ENCODE measurements around the gene PEAK1. TPM values are rescaled to one million over a fixed set of nuclear protein-coding genes. Genes with fewer than 3 reads are reported as not detected.

Gene PEAK1
- total RNA-seq, 2 experiments from 2014 or later, result 6.0 to 10.8 TPM

DNA sequence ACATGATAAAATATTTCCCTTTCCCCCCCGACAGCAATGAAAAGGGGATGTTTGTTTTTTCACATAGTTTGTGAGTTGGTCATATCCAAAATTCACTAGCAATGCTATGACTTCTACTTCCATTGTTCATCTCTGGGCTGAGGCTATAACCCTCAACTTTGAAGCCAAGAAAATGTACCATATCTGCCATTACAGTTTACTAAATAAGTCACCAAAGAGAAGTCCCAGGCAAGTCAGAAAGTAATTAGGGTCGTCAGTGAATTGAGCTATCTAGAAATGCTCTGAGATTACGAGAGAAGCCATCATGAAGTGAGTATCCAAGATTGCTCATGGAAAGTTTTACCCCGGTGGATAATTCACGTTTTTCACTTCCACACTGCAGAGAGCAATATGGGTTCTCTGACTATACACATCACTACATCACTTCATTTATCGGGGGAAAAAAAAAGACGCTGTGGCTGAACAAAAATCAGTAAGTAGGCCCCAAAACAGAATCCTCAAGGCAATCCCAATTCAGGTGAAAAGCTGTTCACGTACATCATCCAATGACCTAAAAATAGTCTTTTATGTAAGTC, 1.4 kb downstream of the PEAK1 start:
- Histone ChIP-seq H3K79me2 (ENCODE audit: insufficient read depth, low read depth, low read length) (peaks cover 32% of the 10 kb centered on the region), H3K4me3 (ENCODE audit: low read depth, low read length, poor library complexity, severe bottlenecking) (peak overlapping the region; percentile 88), H3K4me1 (ENCODE audit: insufficient read depth, low read length, poor library complexity, severe bottlenecking) (peaks cover 21% of the 10 kb centered on the region), H2AFZ (ENCODE audit: low read length) (peak overlapping the region; percentile 74; the same call in 1 of the 2 replicates), H4K20me1 (ENCODE audit: insufficient read depth, low read length) (peaks cover 16% of the 10 kb centered on the region; the same call in 1 of the 2 replicates), H3K4me2 (ENCODE audit: low read length) (peak overlapping the region; percentile 84), H3K9me2 (ENCODE audit: insufficient read depth, low read length) (no peaks in the 10 kb centered on the region), H3K36me3 (ENCODE audit: insufficient read depth, low read length) (no peaks in the 10 kb centered on the region), H3K9me3 (ENCODE audit: low read length) (no peaks in the 10 kb centered on the region), H3K27ac (ENCODE audit: low read depth, low read length, poor library complexity, severe bottlenecking) (no peak overlapping the region)
- CTCF ChIA-PET (ENCODE audit: unreplicated experiment), result no interaction called here
- no peak for DNase-seq (ENCODE audit: low spot score)
- BruUV-seq (replicated peaks), result no TSS peak
- intact Hi-C loops (cut with micrococcal nuclease; ENCODE audit: unreplicated experiment), result no loop called here
- POLR2A ChIA-PET, result interaction anchor here (1.1 kb wide), 1 partner anchor 12 kb away, joined by 4 read pairs; no protein-coding TSS in a partner anchor
- no peak for TF ChIP-seq EZH2phosphoT487 (IDR thresholded peaks at IDR 0.05; ENCODE audit: borderline replicate concordance, low read depth, low read length)

DNA sequence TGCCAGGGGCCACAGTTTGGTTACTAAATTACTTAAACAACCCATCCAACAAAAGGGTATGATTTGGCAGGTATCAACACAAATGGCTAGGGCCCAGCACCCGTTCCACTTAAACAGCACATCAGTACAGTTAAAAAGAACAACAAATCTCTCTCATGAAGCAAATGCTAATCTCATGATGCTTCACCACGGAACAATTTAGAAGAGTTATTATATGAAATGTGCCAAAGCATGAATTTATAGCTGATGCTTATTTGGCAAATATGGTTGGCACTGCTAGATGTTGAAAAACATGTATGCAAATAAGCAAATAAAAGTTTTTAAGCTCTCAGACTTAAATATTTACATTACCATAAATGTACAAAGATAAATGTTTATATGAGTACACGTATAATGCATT, 2.3 kb downstream of the PEAK1 start:
- Histone ChIP-seq H4K20me1 (ENCODE audit: insufficient read depth, low read length) (peaks cover 15% of the 10 kb centered on the region; the same call in 1 of the 2 replicates), H3K36me3 (ENCODE audit: insufficient read depth, low read length) (no peaks in the 10 kb centered on the region), H2AFZ (ENCODE audit: low read length) (no peak overlapping the region), H3K27ac (ENCODE audit: low read depth, low read length, poor library complexity, severe bottlenecking) (no peak overlapping the region), H3K4me3 (ENCODE audit: low read depth, low read length, poor library complexity, severe bottlenecking) (no peak overlapping the region), H3K9me3 (ENCODE audit: low read length) (no peaks in the 10 kb centered on the region), H3K9me2 (ENCODE audit: insufficient read depth, low read length) (no peaks in the 10 kb centered on the region), H3K4me2 (ENCODE audit: low read length) (no peak overlapping the region), H3K4me1 (ENCODE audit: insufficient read depth, low read length, poor library complexity, severe bottlenecking) (peaks cover 14% of the 10 kb centered on the region), H3K79me2 (ENCODE audit: insufficient read depth, low read depth, low read length) (peaks cover 27% of the 10 kb centered on the region)
- CTCF ChIA-PET (ENCODE audit: unreplicated experiment), result no interaction called here
- TF ChIP-seq EZH2phosphoT487 (IDR thresholded peaks at IDR 0.05; ENCODE audit: borderline replicate concordance, low read depth, low read length), result no peak
- TF ChIP-seq, protein P1, sequence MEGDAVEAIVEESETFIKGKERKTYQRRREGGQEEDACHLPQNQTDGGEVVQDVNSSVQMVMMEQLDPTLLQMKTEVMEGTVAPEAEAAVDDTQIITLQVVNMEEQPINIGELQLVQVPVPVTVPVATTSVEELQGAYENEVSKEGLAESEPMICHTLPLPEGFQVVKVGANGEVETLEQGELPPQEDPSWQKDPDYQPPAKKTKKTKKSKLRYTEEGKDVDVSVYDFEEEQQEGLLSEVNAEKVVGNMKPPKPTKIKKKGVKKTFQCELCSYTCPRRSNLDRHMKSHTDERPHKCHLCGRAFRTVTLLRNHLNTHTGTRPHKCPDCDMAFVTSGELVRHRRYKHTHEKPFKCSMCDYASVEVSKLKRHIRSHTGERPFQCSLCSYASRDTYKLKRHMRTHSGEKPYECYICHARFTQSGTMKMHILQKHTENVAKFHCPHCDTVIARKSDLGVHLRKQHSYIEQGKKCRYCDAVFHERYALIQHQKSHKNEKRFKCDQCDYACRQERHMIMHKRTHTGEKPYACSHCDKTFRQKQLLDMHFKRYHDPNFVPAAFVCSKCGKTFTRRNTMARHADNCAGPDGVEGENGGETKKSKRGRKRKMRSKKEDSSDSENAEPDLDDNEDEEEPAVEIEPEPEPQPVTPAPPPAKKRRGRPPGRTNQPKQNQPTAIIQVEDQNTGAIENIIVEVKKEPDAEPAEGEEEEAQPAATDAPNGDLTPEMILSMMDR (conservative IDR thresholded peaks at IDR 0.05; ENCODE audit: low read length), result no peak
- intact Hi-C loops (cut with micrococcal nuclease; ENCODE audit: unreplicated experiment), result no loop called here
- POLR2A ChIA-PET, result no interaction called here
- BruUV-seq (replicated peaks), result no TSS peak
- DNase-seq (ENCODE audit: low spot score), result no peak

DNA sequence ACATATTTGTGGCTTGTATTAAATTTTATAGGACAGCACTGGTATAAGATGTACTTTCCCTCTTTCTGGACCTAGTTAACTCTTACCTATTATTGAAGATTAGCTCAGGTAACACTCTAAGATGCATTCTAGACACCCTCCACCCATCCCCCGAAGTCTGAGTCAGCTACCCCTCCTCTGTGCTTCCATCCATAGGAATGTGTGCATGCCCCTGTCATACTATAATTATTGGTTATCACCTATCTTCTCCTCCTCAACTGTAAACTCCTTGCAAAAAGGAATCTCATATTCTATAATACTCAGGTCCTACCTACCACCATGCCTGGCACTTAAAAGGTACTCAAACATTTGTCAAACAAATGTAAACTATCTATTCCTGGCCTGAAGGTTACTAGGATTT, 3.0 kb downstream of the PEAK1 start:
- TF ChIP-seq, protein P1 (conservative IDR thresholded peaks at IDR 0.05; ENCODE audit: low read length), result no peak
- TF ChIP-seq EZH2phosphoT487 (IDR thresholded peaks at IDR 0.05; ENCODE audit: borderline replicate concordance, low read depth, low read length), result no peak
- DNase-seq (ENCODE audit: low spot score), result no peak
- no peak overlapping the region for H3K4me2 ChIP-seq (ENCODE audit: low read length)
- H3K27ac ChIP-seq (ENCODE audit: low read depth, low read length, poor library complexity, severe bottlenecking), result no peak overlapping the region
- H4K20me1 ChIP-seq (ENCODE audit: insufficient read depth, low read length), result peaks cover 18% of the 10 kb centered on the region
- no peaks in the 10 kb centered on the region for H3K9me3 ChIP-seq (ENCODE audit: low read length)
- H3K4me1 ChIP-seq (ENCODE audit: insufficient read depth, low read length, poor library complexity, severe bottlenecking), result peaks cover 10% of the 10 kb centered on the region
- H3K36me3 ChIP-seq (ENCODE audit: insufficient read depth, low read length), result no peaks in the 10 kb centered on the region
- ChIA-PET CTCF (ENCODE audit: unreplicated experiment) (no interaction called here), POLR2A (no interaction called here)
- intact Hi-C loops (cut with micrococcal nuclease; ENCODE audit: unreplicated experiment), result no loop called here
- no peak overlapping the region for H2AFZ ChIP-seq (ENCODE audit: low read length)
- peaks cover 21% of the 10 kb centered on the region for H3K79me2 ChIP-seq (ENCODE audit: insufficient read depth, low read depth, low read length)
- H3K9me2 ChIP-seq (ENCODE audit: insufficient read depth, low read length), result no peaks in the 10 kb centered on the region
- H3K4me3 ChIP-seq (ENCODE audit: low read depth, low read length, poor library complexity, severe bottlenecking), result no peak overlapping the region
- no TSS peak for BruUV-seq (replicated peaks)

Data from OCI-LY7 (cell line).